HepG2 (cell line): ENCODE measurements around the gene SEC63. TPM values are rescaled to one million over a fixed set of nuclear protein-coding genes. Genes with fewer than 3 reads are reported as not detected.
A peak's percentile ranks its signal among the peaks of the same experiment; 100 is the strongest.

ENCODE experiments used
- CHD2 ChIP-seq: IDR thresholded peaks from 2 replicates; pipeline ENCODE4 v1.6.1; 2011; ENCODE audit warnings: low read depth, low read length, improper control_type of control experiment
- ISX ChIP-seq: sonication (generic); formaldehyde crosslinking; conservative IDR thresholded peaks from 2 replicates; pipeline ENCODE4 v1.5.0; 2020; ENCODE audit warnings: missing genetic modification reagents
- PCBP2 ChIP-seq: fragments of 200-400 bp; formaldehyde crosslinking; optimal IDR thresholded peaks from 2 replicates; pipeline ENCODE3; 2018; ENCODE audit warnings: low read length, low read depth; ENCODE audit not compliant: poor library complexity, severe bottlenecking
- PTBP1 ChIP-seq: fragments of 200-400 bp; formaldehyde crosslinking; IDR thresholded peaks from 2 replicates; pipeline ENCODE4 v1.6.1; 2018; ENCODE audit warnings: low read length, low read depth; ENCODE audit not compliant: poor library complexity, severe bottlenecking
- RERE ChIP-seq: IDR thresholded peaks from 2 replicates; pipeline ENCODE4 v1.6.1; 2016; ENCODE audit warnings: low read depth, missing genetic modification reagents, missing compliant biosample characterization
- TEAD2 ChIP-seq: sonication (generic); formaldehyde crosslinking; IDR thresholded peaks from 2 replicates; pipeline ENCODE4 v1.9.0; 2021; ENCODE audit warnings: missing genetic modification reagents
- YEATS4 ChIP-seq: sonication (generic); formaldehyde crosslinking; IDR thresholded peaks from 2 replicates; pipeline ENCODE4 v1.4.0; 2020; ENCODE audit warnings: missing genetic modification reagents, borderline replicate concordance
- ZC3H13 ChIP-seq: sonication (generic); formaldehyde crosslinking; IDR thresholded peaks from 2 replicates; pipeline ENCODE4 v1.8.1; 2023; ENCODE audit warnings: mild to moderate bottlenecking, missing genetic modification reagents, moderate library complexity
- ZKSCAN8 ChIP-seq: IDR thresholded peaks from 2 replicates; pipeline ENCODE4 v1.6.1; 2016; ENCODE audit warnings: borderline replicate concordance, missing genetic modification reagents, missing compliant biosample characterization
- ZNF225 ChIP-seq: sonication (generic); formaldehyde crosslinking; IDR thresholded peaks from 2 replicates; pipeline ENCODE4 v1.4.0; 2020; ENCODE audit warnings: mild to moderate bottlenecking, missing genetic modification reagents
- ZNF333 ChIP-seq: sonication (generic); formaldehyde crosslinking; IDR thresholded peaks from 2 replicates; pipeline ENCODE4 v1.4.0; 2020; ENCODE audit warnings: mild to moderate bottlenecking, missing genetic modification reagents, borderline replicate concordance
- ZNF496 ChIP-seq: sonication (generic); formaldehyde crosslinking; IDR thresholded peaks from 2 replicates; pipeline ENCODE4 v1.8.1; 2023; ENCODE audit warnings: mild to moderate bottlenecking, moderate library complexity, missing genetic modification reagents; ENCODE audit not compliant: insufficient replicate concordance
- ZNF503 ChIP-seq: sonication (generic); formaldehyde crosslinking; IDR thresholded peaks from 2 replicates; pipeline ENCODE4 v1.4.0; 2020; ENCODE audit warnings: missing genetic modification reagents
- ZNF512B ChIP-seq: sonication (generic); formaldehyde crosslinking; IDR thresholded peaks from 2 replicates; pipeline ENCODE4 v1.5.1; 2020; ENCODE audit warnings: missing genetic modification reagents, mild to moderate bottlenecking, borderline replicate concordance
- ZNF598 ChIP-seq: sonication (generic); formaldehyde crosslinking; IDR thresholded peaks from 2 replicates; pipeline ENCODE4 v1.5.1; 2020; ENCODE audit warnings: mild to moderate bottlenecking, missing genetic modification reagents, borderline replicate concordance
- ZNF629 ChIP-seq: sonication (generic); formaldehyde crosslinking; conservative IDR thresholded peaks from 2 replicates; pipeline ENCODE4 v1.5.0; 2020; ENCODE audit warnings: missing genetic modification reagents
- polyA plus RNA-seq, 8 experiments: library from polyadenylated mRNA; depleted of rRNA in 3 of 8; stranded (reverse) in 7 of 8; unstranded in 1 of 8; fragments of >200 nt; fragmentation: Illumina TruSeq in 4 of 8; extraction: Trizol in 4 of 8; gene quantifications; 2 replicates each; pipeline versions ENCODE4 v1.2.1 to v1.2.3, GENCODE V29; 2011 to 2016; ENCODE audit warnings: low read depth in 4 of 8, missing spikeins in 1 of 8, mixed read lengths in 1 of 8; ENCODE audit not compliant: insufficient read depth in 1 of 8
- total RNA-seq, 5 experiments: library from RNA; depleted of rRNA; stranded (reverse); fragments of >200 nt; fragmentation: Illumina TruSeq; extraction: Trizol; gene quantifications; 2 replicates each; pipeline ENCODE4 v1.2.3, GENCODE V29; 2016; ENCODE audit warnings: low read depth in 1 of 5
- TF ChIP-seq, protein P1 (sequence below): sonication (generic); formaldehyde crosslinking; IDR thresholded peaks from 2 replicates; pipeline ENCODE4 v1.5.1; 2020; ENCODE audit warnings: missing genetic modification reagents, mild to moderate bottlenecking, borderline replicate concordance

SEC63 gene
- total and polyA plus RNA-seq, 2 of the 13 experiments (the other 11 are each of a cell fraction or from before 2014, with no cell fraction given), result 20.2 to 45.9 TPM

- peak; percentile 59; the same call in 1 of the 2 replicates for TF ChIP-seq RERE
- TF ChIP-seq, protein P1, sequence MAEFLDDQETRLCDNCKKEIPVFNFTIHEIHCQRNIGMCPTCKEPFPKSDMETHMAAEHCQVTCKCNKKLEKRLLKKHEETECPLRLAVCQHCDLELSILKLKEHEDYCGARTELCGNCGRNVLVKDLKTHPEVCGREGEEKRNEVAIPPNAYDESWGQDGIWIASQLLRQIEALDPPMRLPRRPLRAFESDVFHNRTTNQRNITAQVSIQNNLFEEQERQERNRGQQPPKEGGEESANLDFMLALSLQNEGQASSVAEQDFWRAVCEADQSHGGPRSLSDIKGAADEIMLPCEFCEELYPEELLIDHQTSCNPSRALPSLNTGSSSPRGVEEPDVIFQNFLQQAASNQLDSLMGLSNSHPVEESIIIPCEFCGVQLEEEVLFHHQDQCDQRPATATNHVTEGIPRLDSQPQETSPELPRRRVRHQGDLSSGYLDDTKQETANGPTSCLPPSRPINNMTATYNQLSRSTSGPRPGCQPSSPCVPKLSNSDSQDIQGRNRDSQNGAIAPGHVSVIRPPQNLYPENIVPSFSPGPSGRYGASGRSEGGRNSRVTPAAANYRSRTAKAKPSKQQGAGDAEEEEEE, result no peak
- TF ChIP-seq ZKSCAN8 (CRISPR knock-in tag), result no peak
- no peak for TF ChIP-seq ZNF333 (CRISPR knock-in tag)
- no peak; the same call in 1 of the 2 replicates for TF ChIP-seq YEATS4 (CRISPR knock-in tag)
- no peak for TF ChIP-seq ZNF629
- TF ChIP-seq PCBP2, result no peak
- TF ChIP-seq PTBP1, result no peak
- TF ChIP-seq ISX (CRISPR knock-in tag), result no peak
- no peak for TF ChIP-seq ZNF512B (CRISPR knock-in tag)
- no peak for TF ChIP-seq CHD2
- TF ChIP-seq ZNF503 (CRISPR knock-in tag), result no peak; the same call in 1 of the 2 replicates
- TF ChIP-seq ZNF598 (CRISPR knock-in tag), result no peak
- TF ChIP-seq TEAD2 (CRISPR knock-in tag), result no peak
- no peak for TF ChIP-seq ZC3H13 (CRISPR knock-in tag)
- TF ChIP-seq ZNF225 (CRISPR knock-in tag), result no peak
- TF ChIP-seq ZNF496 (CRISPR knock-in tag), result no peak
These were observed 43.8 kb upstream of the SEC63 start (continued) for GRCh38 chr6:108001696-108002231.
